GM12878 (cell line): Measurements from ENCODE around the gene SV2B. TPM values are rescaled to one million over a fixed set of nuclear protein-coding genes. Genes with fewer than 3 reads are reported as not detected.

Source experiments
- ATAC-seq: fragments of 200-7000 bp; cut with Tn5 transposase; 3 replicates; pipeline ENCODE4 v1.9.1; 2020; ENCODE audit warnings: mild to moderate bottlenecking, moderate library complexity
- BruUV-seq: library from RNA; stranded (reverse); fragments of 400-500 nt; replicated peaks from 2 replicates; lab custom pipeline; 2021; lab: Mats Ljungman, UMichigan
- CTCF ChIA-PET: fragments of 300-600 bp; sonication (Branson Sonifier 250); formaldehyde crosslinking; extraction: SDS; loops from one replicate; lab custom pipeline; 2021; ENCODE audit warnings: inconsistent platforms; lab: Yijun Ruan, JAX
- POLR2A ChIA-PET: fragments of 350-600 bp; formaldehyde crosslinking; extraction: SDS; loops from one replicate; lab custom pipeline; 2021; ENCODE audit warnings: inconsistent platforms; lab: Charles Lee
- RAD21 ChIA-PET: fragments of 300-600 bp; sonication (Branson Sonifier 250); formaldehyde crosslinking; loops from one replicate; lab custom pipeline; 2023; ENCODE audit warnings: antibody characterized with exemption; ENCODE audit not compliant: unreplicated experiment; lab: Charles Lee
- SMC1A ChIA-PET: fragments of 300-600 bp; sonication (Branson Sonifier 250); formaldehyde crosslinking; loops from one replicate; lab custom pipeline; 2023; ENCODE audit not compliant: unreplicated experiment, uncharacterized antibody; lab: Charles Lee
- DNase-seq: peaks from one replicate; pipeline ENCODE4 v3.0.0-alpha.2; 2011; ENCODE audit warnings: low read depth, low spot score
- FAIRE-seq: peaks from 3 replicates; lab custom pipeline; 2011; peaks lifted over from hg19 to GRCh38; lab: Jason Lieb, UNC
- H2AFZ ChIP-seq: 2 replicates; pipeline ENCODE4 v1.6.0; 2011; ENCODE audit warnings: low read depth, low read length, control low read depth; ENCODE audit not compliant: control insufficient read depth
- H3K27ac ChIP-seq: 2 replicates; pipeline ENCODE4 v1.5.1; 2011; ENCODE audit warnings: control low read depth; ENCODE audit not compliant: control insufficient read depth, insufficient read depth
- H3K27me3 ChIP-seq, 2 experiments: replicated peaks in 1 of 2; 2 replicates each; pipeline versions ENCODE4 v1.6.0 to v1.6.1; 2011; ENCODE audit warnings: low read length in 1 of 2; ENCODE audit not compliant: control insufficient read depth in 2 of 2, insufficient read depth in 2 of 2
- H3K36me3 ChIP-seq, 2 experiments: 2 replicates each; pipeline ENCODE4 v1.5.1; 2011; ENCODE audit warnings: low read length in 1 of 2; ENCODE audit not compliant: control insufficient read depth in 2 of 2, insufficient read depth in 2 of 2
- H3K4me1 ChIP-seq: 2 replicates; pipeline ENCODE4 v1.6.1; 2011; ENCODE audit warnings: mild to moderate bottlenecking, low read length, moderate library complexity, mixed read lengths; ENCODE audit not compliant: control insufficient read depth, insufficient read depth
- H3K4me2 ChIP-seq: 2 replicates; pipeline ENCODE4 v1.6.0; 2011; ENCODE audit warnings: control low read depth; ENCODE audit not compliant: control insufficient read depth, insufficient read depth
- H3K4me3 ChIP-seq: fragments of 200-600 bp; sonication (generic); 2 replicates; pipeline ENCODE4 v1.5.1; 2016
- H3K79me2 ChIP-seq: 2 replicates; pipeline ENCODE4 v1.6.0; 2011; ENCODE audit warnings: low read length; ENCODE audit not compliant: control insufficient read depth, insufficient read depth
- H3K9ac ChIP-seq: 2 replicates; pipeline ENCODE4 v1.8.0; 2011; ENCODE audit warnings: low read length, control low read depth, mixed read lengths; ENCODE audit not compliant: control insufficient read depth, insufficient read depth
- H3K9me3 ChIP-seq: replicated peaks from 3 replicates; pipeline ENCODE4 v1.5.1; 2011; ENCODE audit warnings: mild to moderate bottlenecking, low read length; ENCODE audit not compliant: control insufficient read depth, insufficient read depth
- H4K20me1 ChIP-seq: 2 replicates; pipeline ENCODE4 v1.6.0; 2011; ENCODE audit not compliant: control insufficient read depth, insufficient read depth
- BCL11A ChIP-seq: IDR thresholded peaks from 2 replicates; pipeline ENCODE4 v1.6.1; 2011; ENCODE audit warnings: low read depth, low read length
- BCLAF1 ChIP-seq: fragments of 450-650 bp; IDR thresholded peaks from 2 replicates; pipeline ENCODE4 v1.6.1; 2017; ENCODE audit warnings: antibody characterized with exemption, mild to moderate bottlenecking, moderate library complexity
- BHLHE40 ChIP-seq, 2 experiments: fragments of 450-650 bp in 1 of 2; IDR thresholded peaks; 2 replicates each; pipeline ENCODE4 v1.6.1; 2011 to 2017; ENCODE audit warnings: low read depth in 2 of 2, borderline replicate concordance in 1 of 2, improper control_type of control experiment in 1 of 2, low read length in 1 of 2, mild to moderate bottlenecking in 1 of 2
- CHD2 ChIP-seq: IDR thresholded peaks from 2 replicates; pipeline ENCODE4 v1.6.1; 2011; ENCODE audit warnings: low read depth, low read length, improper control_type of control experiment, borderline replicate concordance
- E4F1 ChIP-seq: fragments of 450-650 bp; IDR thresholded peaks from 2 replicates; pipeline ENCODE4 v1.6.1; 2018; ENCODE audit warnings: borderline replicate concordance, mild to moderate bottlenecking; ENCODE audit not compliant: partially characterized antibody
- EP300 ChIP-seq, 2 experiments: fragments of 150-350 bp in 1 of 2; IDR thresholded peaks; 2 replicates each; pipeline ENCODE4 v1.6.1; 2011 to 2012; ENCODE audit warnings: low read depth in 2 of 2, low read length in 2 of 2, borderline replicate concordance in 1 of 2, improper control_type of control experiment in 1 of 2, inconsistent platforms in 1 of 2; ENCODE audit not compliant: control insufficient read depth in 1 of 2
- HDGF ChIP-seq: fragments of 450-650 bp; IDR thresholded peaks from 2 replicates; pipeline ENCODE4 v1.6.1; 2016; ENCODE audit warnings: antibody characterized with exemption
- KDM1A ChIP-seq: fragments of 200-600 bp; sonication (generic); IDR thresholded peaks from 2 replicates; pipeline ENCODE4 v1.6.1; 2016; ENCODE audit warnings: borderline replicate concordance
- MTA2 ChIP-seq: fragments of 450-650 bp; IDR thresholded peaks from 2 replicates; pipeline ENCODE4 v1.6.1; 2016; ENCODE audit warnings: low read depth, mild to moderate bottlenecking, moderate library complexity
- NBN ChIP-seq: fragments of 450-650 bp; IDR thresholded peaks from 2 replicates; pipeline ENCODE4 v1.6.1; 2016
- NRF1 ChIP-seq: conservative IDR thresholded peaks from 2 replicates; pipeline ENCODE4 v1.6.1; 2011; ENCODE audit warnings: mild to moderate bottlenecking, low read depth, low read length, improper control_type of control experiment
- PML ChIP-seq: IDR thresholded peaks from 2 replicates; pipeline ENCODE4 v1.6.1; 2012; ENCODE audit warnings: low read length, inconsistent platforms
- RAD21 ChIP-seq: IDR thresholded peaks from 2 replicates; pipeline ENCODE4 v1.6.1; 2011; ENCODE audit warnings: mild to moderate bottlenecking, low read depth, low read length, moderate library complexity; ENCODE audit not compliant: insufficient read depth
- RAD51 ChIP-seq: fragments of 450-650 bp; IDR thresholded peaks from 2 replicates; pipeline ENCODE4 v1.6.1; 2016; ENCODE audit warnings: moderate library complexity, mild to moderate bottlenecking, inconsistent platforms
- SKIL ChIP-seq: fragments of 450-650 bp; IDR thresholded peaks from 2 replicates; pipeline ENCODE4 v1.6.1; 2017; ENCODE audit warnings: mild to moderate bottlenecking, low read depth, inconsistent platforms; ENCODE audit not compliant: poor library complexity, severe bottlenecking
- TARDBP ChIP-seq: IDR thresholded peaks from 2 replicates; pipeline ENCODE4 v1.6.1; 2016; ENCODE audit warnings: borderline replicate concordance
- USF1 ChIP-seq: IDR thresholded peaks from 2 replicates; pipeline ENCODE4 v1.6.1; 2011; ENCODE audit warnings: borderline replicate concordance, low read depth, mild to moderate bottlenecking, moderate library complexity, mixed read lengths, low read length; ENCODE audit not compliant: insufficient read depth; ENCODE audit errors: extremely low read length
- WGBS: methylation state at CpG from one replicate; pipeline ENCODE4 v1.1.6; 2016; ENCODE audit warnings: low lambda C conversion rate; ENCODE audit not compliant: insufficient replicate concordance, insufficient coverage; ENCODE audit errors: missing lambda C conversion rate; 5-methylcytosine and 5-hydroxymethylcytosine counted together
- in situ Hi-C: fragments of 300-500 bp; cut with MboI; formaldehyde crosslinking; loops from 9 replicates; pipeline ENCODE4 v1.14.3; 2018; ENCODE audit warnings: mixed read lengths
- intact Hi-C: fragments of 100-400 bp; cut with micrococcal nuclease; formaldehyde crosslinking; loops from one replicate; pipeline ENCODE4 v1.14.2; 2022; ENCODE audit not compliant: unreplicated experiment
- polyA plus RNA-seq, 11 experiments: library from polyadenylated mRNA; depleted of rRNA in 4 of 11; unstranded in 6 of 11; stranded (reverse) in 5 of 11; fragments of >200 nt; fragmentation: Nextera tagmentation in 4 of 11; fragmentation: Illumina TruSeq in 1 of 11; extraction: Ambion mirVana in 4 of 11; extraction: Trizol in 1 of 11; gene quantifications; 1 replicate in 1 of 11; 2 replicates in 10 of 11; pipeline versions ENCODE4 v1.2.1 to v1.2.3, GENCODE V29; 2011 to 2016; ENCODE audit warnings: inconsistent platforms in 2 of 11, missing spikeins in 2 of 11, low read depth in 1 of 11
- total RNA-seq, 4 experiments: library from RNA; depleted of rRNA in 3 of 4; stranded (reverse); fragments of >200 nt in 3 of 4; fragmentation: Illumina TruSeq in 1 of 4; extraction: Trizol in 1 of 4; gene quantifications; 2 replicates each; pipeline versions ENCODE4 v1.2.1 to v1.2.3, GENCODE V29; 2013 to 2021

The SV2B gene
- total and polyA plus RNA-seq, 10 of the 15 experiments (the other 5 are each of a cell fraction or from before 2014, with no cell fraction given), result 0.03 to 1.7 (median 1.3) TPM

- H3K9me3 ChIP-seq, result no peaks in the 10 kb centered on the region
- no TSS peak for BruUV-seq
- SMC1A ChIA-PET, result interaction anchor here (0.5 to 1.3 kb wide), 3 partner anchors 19 to 170 kb away, joined by 3 read pairs; no protein-coding TSS in a partner anchor
- CTCF ChIA-PET, result interaction anchor here (0.7 to 3.3 kb wide), 2 partner anchors 164 to 190 kb away, joined by 4 to 17 read pairs; no protein-coding TSS in a partner anchor
- no peak overlapping the region for H3K27ac ChIP-seq
- no peaks in the 10 kb centered on the region; the same call in 1 of the 2 replicates for H4K20me1 ChIP-seq
- H3K27me3 ChIP-seq, result no peaks in the 10 kb centered on the region; a peak in 1 of 4 replicates
- H3K79me2 ChIP-seq, result no peaks in the 10 kb centered on the region
- H3K4me2 ChIP-seq, result no peak overlapping the region
- 0% methylated on average over 1 of the region's 1 CpG for WGBS
- ATAC-seq (no peak), FAIRE-seq (no peak), DNase-seq (no peak)
- H3K4me3 ChIP-seq, result no peak overlapping the region
- POLR2A ChIA-PET, result no interaction called here
- intact Hi-C loops, result no loop called here
- no peak overlapping the region for H2AFZ ChIP-seq
- in situ Hi-C loops, result no loop called here
- H3K4me1 ChIP-seq, result no peaks in the 10 kb centered on the region
- RAD21 ChIA-PET, result no interaction called here
- H3K36me3 ChIP-seq, result no peaks in the 10 kb centered on the region
- no peak overlapping the region for H3K9ac ChIP-seq
- TF ChIP-seq BHLHE40 (IDR thresholded peaks at IDR 0.05; ENCODE audit: borderline replicate concordance in 1 of 2, low read depth in 2 of 2, low read length in 1 of 2), result no peak
- no peak for TF ChIP-seq KDM1A
- TF ChIP-seq CHD2, result no peak
- TF ChIP-seq BCL11A, result no peak
- no peak for TF ChIP-seq SKIL
- no peak for TF ChIP-seq E4F1
- TF ChIP-seq USF1, result no peak
- TF ChIP-seq RAD21, result no peak
- no peak for TF ChIP-seq TARDBP
- TF ChIP-seq BCLAF1, result no peak
- no peak for TF ChIP-seq HDGF
- TF ChIP-seq NRF1, result no peak
- no peak for TF ChIP-seq RAD51
- TF ChIP-seq NBN, result no peak
- no peak for TF ChIP-seq PML
- TF ChIP-seq EP300 (IDR thresholded peaks at IDR 0.05; ENCODE audit: borderline replicate concordance in 1 of 2, control insufficient read depth in 1 of 2, low read depth in 2 of 2, low read length in 2 of 2), result no peak
- TF ChIP-seq MTA2, result no peak
Measured at GRCh38 chr15:91219206-91219605, 119.1 kb downstream of the SV2B start.
